Measurements from ENCODE around the gene PRPF6.

PRPF6 gene

GRCh38 chr20:64077541-64077875 is 96.6 kb downstream of the PRPF6 start:
- DNase-seq (ENCODE audit: low read depth): no peak

GRCh38 chr20:64077876-64078551 is 97.1 kb downstream of the PRPF6 start:
- no peak for DNase-seq (ENCODE audit: low read depth)

- no peak for DNase-seq (ENCODE audit: low read depth)
These were observed 98.0 kb downstream of the PRPF6 start for GRCh38 chr20:64078934-64079272.

- DNase-seq (ENCODE audit: low read depth): peak; percentile 86
These were observed 98.5 kb downstream of the PRPF6 start, which contains the start of gene RGS19 for GRCh38 chr20:64079273-64080012. TSS of gene RGS19 (minus strand) at chr20:64079518. CDS start at chr20:64076886, 2,632 bp downstream.

GRCh38 chr20:64080013-64080812 is 99.3 kb downstream of the PRPF6 start, which contains the start of gene OPRL1:
TSS of gene OPRL1 (plus strand) at chr20:64080082. CDS start at chr20:64092721, 12,639 bp downstream.
- no peak for DNase-seq (ENCODE audit: low read depth)

GRCh38 chr20:64080813-64081623 is 100.1 kb downstream of the PRPF6 start:
- no peak for DNase-seq (ENCODE audit: low read depth)

GRCh38 chr20:64081624-64081964 is 100.7 kb downstream of the PRPF6 start:
- DNase-seq (ENCODE audit: low read depth): no peak

GRCh38 chr20:64082126-64082731 is 101.3 kb downstream of the PRPF6 start:
- DNase-seq (ENCODE audit: low read depth): peak; percentile 72
